Pons (tissue), 1 donor: ENCODE measurements around the gene SECTM1.

Source experiments
- DNase-seq: peaks from one replicate; pipeline ENCODE4 v3.0.0-alpha.2; 2016; ENCODE audit warnings: low spot score

SECTM1 gene

DNA sequence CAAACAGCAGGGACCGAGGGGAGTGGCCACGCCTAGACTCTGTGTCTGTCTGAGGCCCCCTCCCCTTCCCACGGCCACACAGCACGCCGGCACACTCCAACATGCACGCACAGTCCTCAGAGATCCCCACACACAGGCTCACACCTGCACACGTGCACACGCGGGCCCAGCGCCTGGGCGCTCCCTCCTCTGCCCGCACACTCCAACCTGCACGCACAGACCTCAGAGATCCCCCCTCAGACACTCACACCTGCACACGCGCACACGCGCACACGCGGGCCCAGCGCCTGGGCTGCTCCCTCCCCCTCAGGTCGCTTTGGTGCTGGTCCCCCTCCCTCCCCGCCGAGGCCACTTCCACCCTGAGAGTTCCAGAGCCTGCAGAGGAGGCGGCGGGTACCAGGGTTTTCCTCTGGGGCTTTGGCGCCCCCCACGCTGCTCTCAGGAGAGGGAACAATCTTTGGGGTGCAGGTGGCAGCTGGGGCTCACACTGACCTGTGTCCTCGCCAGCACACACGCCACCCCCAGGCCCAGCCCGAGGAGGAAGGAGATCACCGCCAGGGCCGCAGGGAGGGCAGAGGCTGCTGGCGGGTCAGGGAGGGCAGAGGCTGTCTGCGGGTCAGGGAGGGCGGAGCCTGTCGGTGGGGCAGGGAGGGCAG lies 17.7 kb downstream of the SECTM1 start:
- DNase-seq = no peak

GRCh38 chr17:82314727-82315605 lies 18.6 kb downstream of the SECTM1 start:
- no peak for DNase-seq

DNA sequence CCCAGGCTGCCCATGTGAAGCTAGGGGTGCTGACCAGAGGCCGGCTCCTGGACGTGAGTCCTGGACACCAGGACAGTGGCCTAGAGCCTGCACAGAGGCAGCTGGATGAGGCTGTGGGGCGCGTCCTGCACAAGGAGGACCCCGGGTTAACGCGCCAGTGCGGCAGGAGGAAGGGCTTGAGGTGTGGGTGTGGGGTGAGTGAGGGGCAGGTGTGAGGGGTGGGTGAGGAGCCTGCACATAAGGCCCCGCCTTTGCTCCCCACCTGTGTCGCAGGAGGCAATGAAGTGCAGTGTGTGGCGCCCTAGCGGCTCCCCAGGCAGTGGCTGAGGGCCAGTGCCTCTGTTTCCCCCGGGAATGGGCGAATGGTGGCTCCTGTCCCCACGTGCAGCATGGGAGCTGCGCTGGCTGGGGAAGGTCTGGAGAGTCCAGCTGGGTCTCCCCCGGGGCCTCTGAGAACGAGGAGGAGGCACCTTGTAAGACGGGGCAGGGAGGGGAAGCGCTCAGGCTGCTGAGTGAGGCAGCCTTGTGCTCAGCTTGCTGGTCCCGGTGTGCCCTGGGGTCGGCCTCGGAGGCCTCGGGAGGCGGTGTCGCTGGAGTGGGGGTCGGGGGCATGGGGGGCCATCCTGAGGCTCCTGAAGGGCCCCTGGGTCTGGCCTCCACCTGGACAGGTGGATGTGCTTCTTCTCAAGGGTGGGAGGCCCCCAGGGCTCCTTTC lies 19.4 kb downstream of the SECTM1 start:
- DNase-seq = no peak

GRCh38 chr17:82313195-82314011 lies 20.2 kb downstream of the SECTM1 start:
- DNase-seq = no peak

- DNase-seq = no peak
These were observed 21.6 kb downstream of the SECTM1 start for GRCh38 chr17:82311971-82312370.

GRCh38 chr17:82310877-82311276 lies 22.7 kb downstream of the SECTM1 start:
- DNase-seq = no peak

GRCh38 chr17:82309656-82310570 lies 23.7 kb downstream of the SECTM1 start:
- DNase-seq = no peak

DNA sequence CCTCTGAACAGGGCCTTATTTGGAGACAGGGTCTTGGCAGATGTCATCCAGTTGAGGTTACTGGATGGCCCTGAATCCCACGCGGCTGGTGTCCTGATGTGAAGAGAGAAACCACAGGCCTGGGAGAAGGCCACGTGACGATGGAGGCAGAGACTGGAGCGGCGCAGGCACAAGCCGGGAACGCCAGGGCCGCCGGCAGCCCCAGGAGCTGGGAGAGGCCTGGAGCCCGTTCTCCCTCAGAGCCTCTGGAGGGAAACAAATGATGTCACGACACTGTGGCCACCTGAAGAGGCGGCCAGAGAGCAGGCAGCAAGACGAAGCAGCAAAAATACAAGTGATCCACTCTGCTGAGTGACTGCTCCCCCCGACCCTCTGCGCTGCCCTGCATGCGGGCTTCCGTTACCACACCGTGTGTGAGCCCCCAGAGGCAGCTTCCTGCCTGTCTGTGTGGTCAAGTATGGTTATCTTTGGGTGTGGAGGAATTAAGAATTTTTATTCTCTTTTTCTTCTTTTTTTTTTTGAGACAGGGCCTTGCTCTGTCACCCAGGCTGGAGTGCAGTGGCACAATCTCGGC lies 27.8 kb downstream of the SECTM1 start:
- no peak for DNase-seq

DNA sequence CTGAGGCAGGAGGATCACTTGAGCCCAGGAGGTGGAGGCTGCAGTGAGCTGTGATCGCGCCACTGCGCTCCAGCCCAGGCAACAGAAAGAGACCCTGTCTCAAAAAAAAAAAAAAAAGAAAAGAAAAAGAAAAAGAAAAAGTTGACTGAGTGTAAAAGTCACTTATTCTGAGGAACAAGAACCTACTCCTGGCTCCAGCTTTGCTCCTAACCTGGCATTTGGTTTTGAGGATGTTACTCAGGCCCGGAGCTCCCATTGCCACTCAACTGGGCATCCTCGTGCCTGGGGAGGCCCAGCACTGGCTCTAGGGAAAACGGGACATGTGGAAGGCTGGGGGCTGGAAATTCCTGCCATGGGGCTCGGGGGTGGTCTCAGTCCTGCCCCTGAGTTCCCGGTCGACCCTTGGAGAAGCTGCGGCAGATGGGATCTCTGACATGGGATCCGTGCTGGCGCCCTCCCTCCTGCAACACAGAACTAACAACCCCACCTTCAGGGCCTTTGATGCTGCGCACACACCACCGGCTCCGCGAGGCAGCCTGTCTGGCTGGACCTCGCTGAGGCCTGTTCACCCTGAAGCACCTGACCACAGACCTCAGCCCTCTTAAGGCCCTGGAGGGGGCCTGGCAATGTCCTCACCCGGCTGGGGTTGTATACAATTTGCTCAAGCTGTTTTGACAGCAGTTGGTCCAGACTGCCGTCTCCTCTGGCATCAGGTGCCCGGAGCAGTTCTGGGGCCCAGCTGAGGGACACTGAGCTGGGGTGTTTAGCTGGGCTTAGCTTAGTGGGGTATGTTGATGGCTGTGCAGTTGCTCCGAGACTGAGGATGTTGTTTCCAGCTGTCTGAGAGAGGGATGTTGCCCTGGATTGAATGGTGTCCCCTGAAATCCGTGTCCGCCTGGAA lies 28.5 kb downstream of the SECTM1 start:
- DNase-seq = no peak

DNA sequence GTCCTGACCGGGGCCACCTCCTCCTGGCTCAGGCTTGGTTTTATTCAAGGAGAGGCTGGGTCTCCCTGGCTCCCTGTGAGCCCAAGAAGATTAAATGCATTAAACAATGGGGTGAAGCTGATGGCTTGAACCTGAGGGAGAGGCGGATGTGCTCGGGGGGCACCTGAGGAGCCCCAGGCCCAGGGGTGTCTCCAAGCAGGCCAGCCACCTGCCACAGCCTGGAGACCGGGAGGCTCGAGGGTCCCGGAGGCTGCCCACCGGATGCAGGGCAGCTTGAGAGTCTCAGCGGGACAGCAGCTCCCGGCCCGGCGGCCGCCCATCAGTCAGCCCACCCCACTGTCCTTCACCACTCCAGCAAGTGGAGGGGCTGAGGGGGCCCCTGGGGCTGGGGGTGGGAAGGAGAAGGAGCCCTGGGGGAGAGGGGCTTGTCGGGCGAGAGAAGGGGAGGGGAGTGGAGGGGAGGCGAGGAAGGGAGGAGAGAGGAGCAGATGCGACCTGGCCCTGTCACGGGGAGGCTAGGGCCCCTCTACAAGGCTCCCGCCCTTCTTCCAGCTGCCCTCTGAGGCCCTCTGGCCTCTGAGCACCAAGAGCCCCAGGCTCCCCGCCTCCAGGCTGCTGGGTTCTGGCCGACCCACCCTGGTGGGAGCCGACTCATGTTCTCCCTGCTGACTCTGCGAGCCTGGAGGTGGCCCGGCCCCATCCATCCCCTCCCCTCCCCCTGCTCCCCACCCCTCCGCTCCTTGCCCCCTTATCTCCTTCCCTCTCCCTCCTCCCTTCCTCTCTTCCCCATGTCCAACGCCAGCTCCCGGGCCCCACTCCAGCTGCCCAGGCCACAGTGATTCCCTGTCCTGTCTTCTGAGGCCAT lies 29.4 kb downstream of the SECTM1 start:
- no peak for DNase-seq

DNA sequence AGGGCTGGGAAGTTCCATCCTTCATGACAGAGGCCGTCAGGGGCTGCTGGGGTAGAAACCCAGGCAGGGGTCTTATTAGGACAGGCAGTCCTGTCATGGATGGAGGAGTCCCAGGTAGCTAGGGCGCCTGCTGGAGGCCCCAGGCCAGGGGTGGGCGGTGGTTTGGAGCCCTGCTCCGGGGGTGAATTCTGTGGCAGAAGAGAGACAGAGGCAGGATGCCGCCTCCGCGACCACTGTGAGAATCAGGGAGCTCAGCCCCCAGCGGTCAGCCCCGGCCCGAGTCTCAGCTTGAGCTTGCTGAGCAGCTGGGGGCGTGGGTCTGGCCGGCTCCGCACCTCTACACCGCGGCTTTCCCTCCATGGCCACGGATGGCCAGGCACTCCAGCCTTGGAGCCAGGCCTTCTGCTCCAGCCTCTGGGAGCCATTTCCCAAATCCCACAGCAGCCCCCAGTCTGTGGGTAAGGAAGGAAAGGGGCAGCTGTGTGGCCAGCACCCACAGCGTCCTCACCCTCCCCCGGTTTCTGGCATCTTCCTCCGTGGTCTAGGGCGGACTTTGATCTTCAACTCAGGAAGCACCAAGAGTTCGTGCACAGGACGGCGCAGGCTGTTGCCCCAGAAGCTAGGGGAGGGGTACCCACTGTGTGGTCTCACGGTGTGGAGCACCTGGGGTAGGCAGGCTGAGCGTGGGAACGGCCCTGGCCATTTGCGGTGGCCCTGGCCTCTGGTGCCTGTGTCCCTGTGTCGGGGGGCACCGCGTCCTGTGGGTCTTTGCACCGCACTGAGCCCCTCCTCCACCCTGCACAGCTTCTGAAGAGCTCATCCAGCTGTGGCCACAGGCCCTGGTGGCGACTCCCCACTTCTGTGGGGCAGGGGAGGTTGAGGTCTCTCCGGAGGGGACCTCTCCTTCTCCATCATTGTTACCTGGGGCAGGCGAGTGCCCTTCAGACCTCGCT lies 30.3 kb downstream of the SECTM1 start:
- DNase-seq = no peak

DNA sequence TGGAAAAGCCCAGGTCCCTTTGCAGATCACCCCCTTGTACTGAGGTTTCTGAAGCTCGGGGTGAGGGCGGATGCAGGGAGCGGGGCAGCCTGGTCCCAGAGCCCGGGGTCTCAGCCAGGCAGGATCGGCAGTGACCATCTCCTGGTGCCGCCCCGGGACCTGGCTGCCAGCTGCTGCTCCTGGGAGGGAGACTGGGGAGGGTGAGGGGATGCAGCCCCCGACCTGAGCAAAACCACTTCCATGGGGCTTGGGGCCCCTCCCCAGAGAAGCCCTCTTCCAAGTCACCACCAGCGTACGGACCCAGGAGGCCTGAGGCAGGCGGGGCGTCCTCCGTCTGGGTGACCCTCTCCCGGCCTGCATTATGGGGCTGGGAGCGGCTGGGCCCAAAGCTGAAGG lies 31.0 kb downstream of the SECTM1 start:
- no peak for DNase-seq

DNA sequence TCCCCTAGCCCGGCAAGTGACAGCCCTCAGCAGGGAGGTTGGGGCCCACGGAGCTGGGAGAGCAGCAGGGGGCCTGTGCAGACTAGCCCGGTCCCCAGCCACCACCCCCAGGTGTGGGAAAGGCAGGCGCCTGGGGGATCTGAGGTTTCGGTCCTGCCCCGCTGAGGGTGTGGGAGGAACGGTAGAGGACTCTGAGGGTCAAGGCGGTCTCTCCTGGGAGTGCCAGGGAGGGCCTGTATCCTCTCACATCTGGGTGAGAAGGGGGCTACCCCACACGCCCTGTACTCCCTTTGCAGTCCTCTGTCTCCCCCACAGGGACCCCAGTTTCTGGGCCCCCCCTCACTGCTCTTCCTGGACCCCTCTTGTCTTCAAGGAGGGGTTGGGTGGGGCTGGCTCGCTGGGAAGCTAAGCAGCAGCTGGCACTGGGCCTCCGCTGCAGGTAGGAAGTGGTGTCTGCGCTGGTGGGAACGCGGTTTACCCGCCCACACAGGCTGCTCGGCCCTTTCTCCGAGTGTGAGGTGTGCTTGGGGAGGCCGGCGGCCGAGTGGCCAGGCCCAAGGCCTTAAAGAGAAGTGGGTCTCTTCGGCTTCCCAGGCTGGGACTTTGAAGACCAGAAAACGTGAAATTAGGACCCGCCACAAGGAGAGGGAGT lies 31.5 kb downstream of the SECTM1 start:
- DNase-seq = no peak

DNA sequence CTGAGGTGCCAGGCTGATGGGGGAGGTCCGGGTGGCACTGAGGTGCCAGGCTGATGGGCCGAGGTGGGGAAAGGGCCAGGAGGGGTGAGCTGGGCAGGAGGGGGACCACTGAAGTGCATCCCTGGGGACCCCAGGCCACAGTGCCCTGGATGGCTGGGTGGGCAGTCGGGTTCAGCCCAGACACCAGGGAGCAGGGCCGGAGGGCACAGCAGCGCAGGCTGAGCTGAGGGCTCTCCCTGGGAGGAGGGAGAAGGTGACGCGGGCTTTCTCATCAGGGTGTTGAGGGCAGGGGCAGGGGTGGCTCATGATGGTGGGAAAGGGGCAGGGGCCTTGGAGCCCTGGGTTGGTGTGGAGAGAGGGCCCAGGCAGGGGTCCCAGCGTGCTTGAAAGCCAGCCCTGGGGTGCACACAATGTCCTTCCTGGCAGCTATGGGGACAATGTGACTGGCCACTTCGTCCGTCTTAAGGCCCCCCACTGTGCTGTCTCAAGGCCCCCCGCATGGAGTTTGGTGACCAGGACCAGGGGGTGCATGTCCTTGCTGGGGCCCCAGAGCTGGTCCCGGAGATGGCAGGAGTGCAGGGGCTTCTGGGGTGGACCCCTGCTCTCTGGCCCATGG lies 32.2 kb downstream of the SECTM1 start:
- DNase-seq = no peak

- no peak for DNase-seq
These were observed 32.8 kb downstream of the SECTM1 start for GRCh38 chr17:82300707-82301270.

DNA sequence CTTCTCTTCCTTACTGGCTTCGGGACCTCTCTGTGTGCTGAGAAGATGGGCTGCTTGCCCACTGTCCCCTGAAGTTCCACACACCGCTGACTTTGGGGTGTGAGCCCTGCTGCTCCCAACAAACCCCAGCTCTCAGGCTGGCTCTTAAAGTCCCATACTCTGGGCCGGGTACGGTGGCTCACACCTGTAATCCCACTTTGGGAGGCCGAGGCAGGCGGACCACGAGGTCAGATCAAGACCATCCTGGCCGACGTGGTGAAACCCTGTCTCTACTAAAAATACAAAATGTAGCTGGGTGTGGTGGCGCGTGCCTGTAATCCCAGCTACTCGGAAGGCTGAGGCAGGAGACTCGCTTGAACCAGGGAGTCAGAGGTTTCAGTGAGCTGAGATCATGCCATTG lies 33.3 kb downstream of the SECTM1 start:
- no peak for DNase-seq
